ENCODE results near the gene SAMMSON.

- TF ChIP-seq CREB1 (CRISPR knock-in tag; IDR thresholded peaks at IDR 0.05; ENCODE audit: low read depth): no peak
- TF ChIP-seq, protein P1, sequence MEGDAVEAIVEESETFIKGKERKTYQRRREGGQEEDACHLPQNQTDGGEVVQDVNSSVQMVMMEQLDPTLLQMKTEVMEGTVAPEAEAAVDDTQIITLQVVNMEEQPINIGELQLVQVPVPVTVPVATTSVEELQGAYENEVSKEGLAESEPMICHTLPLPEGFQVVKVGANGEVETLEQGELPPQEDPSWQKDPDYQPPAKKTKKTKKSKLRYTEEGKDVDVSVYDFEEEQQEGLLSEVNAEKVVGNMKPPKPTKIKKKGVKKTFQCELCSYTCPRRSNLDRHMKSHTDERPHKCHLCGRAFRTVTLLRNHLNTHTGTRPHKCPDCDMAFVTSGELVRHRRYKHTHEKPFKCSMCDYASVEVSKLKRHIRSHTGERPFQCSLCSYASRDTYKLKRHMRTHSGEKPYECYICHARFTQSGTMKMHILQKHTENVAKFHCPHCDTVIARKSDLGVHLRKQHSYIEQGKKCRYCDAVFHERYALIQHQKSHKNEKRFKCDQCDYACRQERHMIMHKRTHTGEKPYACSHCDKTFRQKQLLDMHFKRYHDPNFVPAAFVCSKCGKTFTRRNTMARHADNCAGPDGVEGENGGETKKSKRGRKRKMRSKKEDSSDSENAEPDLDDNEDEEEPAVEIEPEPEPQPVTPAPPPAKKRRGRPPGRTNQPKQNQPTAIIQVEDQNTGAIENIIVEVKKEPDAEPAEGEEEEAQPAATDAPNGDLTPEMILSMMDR (conservative IDR thresholded peaks at IDR 0.05; ENCODE audit: low read depth in 2 of 2): no peak
- no peak for TF ChIP-seq EZH2 (IDR thresholded peaks at IDR 0.05; ENCODE audit: low read depth, unreplicated experiment)
- TF ChIP-seq EZH2phosphoT487 (IDR thresholded peaks at IDR 0.05; ENCODE audit: unreplicated experiment): no peak
- no peak for TF ChIP-seq REST (IDR thresholded peaks at IDR 0.05; ENCODE audit: unreplicated experiment)
These were observed 86.8 kb downstream of the SAMMSON start for GRCh38 chr3:70086336-70086735.

Data from GM23338 (cell line).